ENCODE measurements around the gene EFCAB8.

EFCAB8 gene

GRCh38 chr20:32982617-32983458 is 124.1 kb downstream of the EFCAB8 start:
- in situ Hi-C loops (cut with HindIII; ENCODE audit: low sequenced_read_pairs), result no loop called here

- in situ Hi-C loops (cut with HindIII; ENCODE audit: low sequenced_read_pairs), result no loop called here
These were observed 124.9 kb downstream of the EFCAB8 start for GRCh38 chr20:32983459-32984112.

GRCh38 chr20:32984196-32984595 is 125.5 kb downstream of the EFCAB8 start:
- in situ Hi-C loops (cut with HindIII; ENCODE audit: low sequenced_read_pairs), result no loop called here

GRCh38 chr20:32984631-32985354 is 126.1 kb downstream of the EFCAB8 start:
- in situ Hi-C loops (cut with HindIII; ENCODE audit: low sequenced_read_pairs), result no loop called here

GRCh38 chr20:32985596-32985995 is 126.9 kb downstream of the EFCAB8 start:
- in situ Hi-C loops (cut with HindIII; ENCODE audit: low sequenced_read_pairs), result no loop called here

GRCh38 chr20:32986331-32986966 is 127.7 kb downstream of the EFCAB8 start:
- in situ Hi-C loops (cut with HindIII; ENCODE audit: low sequenced_read_pairs), result no loop called here

- in situ Hi-C loops (cut with HindIII; ENCODE audit: low sequenced_read_pairs), result no loop called here
These were observed 128.5 kb downstream of the EFCAB8 start for GRCh38 chr20:32987044-32987825.

GRCh38 chr20:32988008-32988407 is 129.3 kb downstream of the EFCAB8 start:
- in situ Hi-C loops (cut with HindIII; ENCODE audit: low sequenced_read_pairs), result no loop called here

- in situ Hi-C loops (cut with HindIII; ENCODE audit: low sequenced_read_pairs), result no loop called here
These were observed 131.0 kb downstream of the EFCAB8 start for GRCh38 chr20:32989507-32990283.

GRCh38 chr20:32990426-32990825 is 131.7 kb downstream of the EFCAB8 start:
- in situ Hi-C loops (cut with HindIII; ENCODE audit: low sequenced_read_pairs), result no loop called here

- in situ Hi-C loops (cut with HindIII; ENCODE audit: low sequenced_read_pairs), result no loop called here
These were observed 132.7 kb downstream of the EFCAB8 start for GRCh38 chr20:32991383-32991782.

GRCh38 chr20:32991792-32992641 is 133.3 kb downstream of the EFCAB8 start:
- in situ Hi-C loops (cut with HindIII; ENCODE audit: low sequenced_read_pairs), result no loop called here

- in situ Hi-C loops (cut with HindIII; ENCODE audit: low sequenced_read_pairs), result no loop called here
These were observed 134.8 kb downstream of the EFCAB8 start for GRCh38 chr20:32993496-32994050.

- in situ Hi-C loops (cut with HindIII; ENCODE audit: low sequenced_read_pairs), result no loop called here
These were observed 137.1 kb downstream of the EFCAB8 start for GRCh38 chr20:32995802-32996201.

- in situ Hi-C loops (cut with HindIII; ENCODE audit: low sequenced_read_pairs), result no loop called here
These were observed 138.7 kb downstream of the EFCAB8 start for GRCh38 chr20:32997431-32997830.

- in situ Hi-C loops (cut with HindIII; ENCODE audit: low sequenced_read_pairs), result loop anchor here (5.0 kb wide), 1 partner anchor 97 kb away; no protein-coding TSS in a partner anchor
These were observed 141.0 kb downstream of the EFCAB8 start for GRCh38 chr20:32999603-33000250.

- in situ Hi-C loops (cut with HindIII; ENCODE audit: low sequenced_read_pairs), result loop anchor here (5.0 kb wide), 1 partner anchor 99 kb away; no protein-coding TSS in a partner anchor
These were observed 142.2 kb downstream of the EFCAB8 start for GRCh38 chr20:33000802-33001466.

Data from endothelial cell of hepatic sinusoid (primary cell).